HS-5 (cell line): ENCODE measurements around the gene RPS6KA2.

ENCODE experiments used
- DNase-seq: peaks from one replicate; pipeline ENCODE4 v3.0.0-alpha.2; 2012; ENCODE audit warnings: low read depth

RPS6KA2 gene

GRCh38 chr6:166488076-166488685, 138.9 kb downstream of the RPS6KA2 start:
- DNase-seq, result no peak

GRCh38 chr6:166487148-166487547, 139.9 kb downstream of the RPS6KA2 start:
- no peak for DNase-seq

GRCh38 chr6:166486536-166486880, 140.5 kb downstream of the RPS6KA2 start:
- no peak for DNase-seq

GRCh38 chr6:166485651-166486535, 141.2 kb downstream of the RPS6KA2 start:
- DNase-seq, result no peak

- DNase-seq, result no peak
These were observed 142.2 kb downstream of the RPS6KA2 start for GRCh38 chr6:166484863-166485262.

GRCh38 chr6:166483573-166484250, 143.3 kb downstream of the RPS6KA2 start:
- DNase-seq, result no peak

- no peak for DNase-seq
These were observed 144.0 kb downstream of the RPS6KA2 start for GRCh38 chr6:166483026-166483425.

GRCh38 chr6:166478782-166479592, 148.1 kb downstream of the RPS6KA2 start:
- DNase-seq, result no peak

- DNase-seq, result no peak
These were observed 149.2 kb downstream of the RPS6KA2 start for GRCh38 chr6:166477647-166478365.

- no peak for DNase-seq
These were observed 150.3 kb downstream of the RPS6KA2 start for GRCh38 chr6:166476634-166477215.

- no peak for DNase-seq
These were observed 150.9 kb downstream of the RPS6KA2 start for GRCh38 chr6:166476061-166476591.

GRCh38 chr6:166474721-166475565, 152.1 kb downstream of the RPS6KA2 start:
- DNase-seq, result no peak

GRCh38 chr6:166473886-166474571, 153.0 kb downstream of the RPS6KA2 start:
- no peak for DNase-seq

- no peak for DNase-seq
These were observed 154.4 kb downstream of the RPS6KA2 start for GRCh38 chr6:166472636-166473035.

GRCh38 chr6:166471797-166472260, 155.2 kb downstream of the RPS6KA2 start:
- no peak for DNase-seq

GRCh38 chr6:166470863-166471410, 156.1 kb downstream of the RPS6KA2 start:
- DNase-seq, result no peak

GRCh38 chr6:166470029-166470862, 156.8 kb downstream of the RPS6KA2 start:
- no peak for DNase-seq

- DNase-seq, result no peak
These were observed 157.6 kb downstream of the RPS6KA2 start for GRCh38 chr6:166469426-166469961.
